HG03097 (cell line): ENCODE measurements around the gene DNAAF5.

Source experiments
- ATAC-seq: cut with Tn5 transposase; IDR thresholded peaks from one replicate; pipeline ENCODE4 v1.9.1; 2021; ENCODE audit not compliant: unreplicated experiment, low FRiP score

Gene DNAAF5

DNA sequence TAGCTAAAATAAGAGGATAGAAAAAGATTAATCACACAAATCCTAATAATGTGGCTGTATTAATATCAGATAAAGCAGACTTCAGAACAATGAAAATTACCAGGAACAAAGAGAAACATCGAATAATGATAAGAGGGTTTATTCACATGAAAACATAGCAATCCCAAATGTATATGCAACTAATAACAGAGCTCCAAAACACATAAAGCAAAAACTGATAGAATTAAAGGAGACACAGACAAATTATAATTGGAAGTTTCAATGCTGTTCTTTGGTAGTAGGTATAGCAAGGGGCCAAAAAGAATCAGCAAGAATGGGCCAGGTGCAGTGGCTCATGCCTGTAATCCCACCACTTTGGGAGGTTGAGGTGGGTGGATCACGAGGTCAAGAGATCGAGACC lies 23.4 kb upstream of the DNAAF5 start:
- no peak for ATAC-seq

DNA sequence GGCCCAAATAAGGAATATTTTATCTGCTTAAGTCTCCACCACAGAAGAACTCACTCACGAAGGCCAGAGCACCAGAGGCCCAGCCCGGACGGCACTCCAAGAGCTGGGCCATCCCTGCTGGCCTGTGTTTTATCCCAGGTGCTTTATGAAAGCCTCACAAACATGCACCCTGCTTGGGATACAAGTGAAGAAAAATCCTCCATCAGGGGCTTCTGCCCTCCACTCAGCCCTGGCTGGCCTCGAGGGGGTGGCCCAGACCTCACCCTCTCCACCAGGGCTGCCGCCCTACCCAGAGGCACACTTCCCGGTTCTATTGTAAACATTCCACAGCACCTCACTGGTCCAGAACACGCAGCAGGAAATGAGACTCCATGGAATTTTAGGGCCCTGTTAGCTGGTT lies 19.8 kb upstream of the DNAAF5 start:
- ATAC-seq = no peak

DNA sequence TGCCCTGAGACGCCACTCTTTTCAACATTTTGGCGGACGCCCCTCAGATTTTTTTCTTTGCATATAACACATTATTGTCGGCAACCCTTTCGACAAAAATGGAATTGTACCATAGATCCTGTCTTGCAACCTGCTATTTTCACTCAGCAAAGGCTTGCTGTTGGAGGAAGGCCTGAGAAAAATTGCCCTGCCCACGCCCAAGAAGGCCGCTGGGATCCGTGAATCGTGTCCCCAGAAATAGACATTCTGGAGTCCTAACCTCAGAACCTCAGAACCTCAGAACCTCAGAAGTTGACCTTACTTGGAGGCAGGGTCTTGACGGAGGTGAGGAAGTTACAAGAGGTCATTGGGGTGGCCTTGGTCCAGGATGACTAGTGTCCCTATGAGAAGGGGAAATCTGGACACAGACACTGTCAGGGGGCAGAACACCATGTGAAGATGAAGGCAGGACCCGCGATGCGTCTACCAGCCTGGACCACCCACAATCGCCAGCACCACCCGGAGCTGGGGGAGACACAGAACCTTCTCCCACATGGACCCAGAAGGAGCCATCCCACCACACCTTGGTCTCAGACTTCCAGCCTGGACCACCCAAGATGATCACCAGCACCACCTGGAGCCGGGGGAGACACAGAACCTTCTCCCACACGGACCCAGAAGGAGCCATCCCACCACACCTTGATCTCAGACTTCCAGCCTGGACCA lies 19.1 kb upstream of the DNAAF5 start:
- no peak for ATAC-seq

- no peak for ATAC-seq
These were observed 16.3 kb upstream of the DNAAF5 start for GRCh38 chr7:710161-710560.

- ATAC-seq = no peak
These were observed 15.2 kb upstream of the DNAAF5 start for GRCh38 chr7:711093-711921.

- no peak for ATAC-seq
These were observed 14.5 kb upstream of the DNAAF5 start for GRCh38 chr7:711922-712380.

DNA sequence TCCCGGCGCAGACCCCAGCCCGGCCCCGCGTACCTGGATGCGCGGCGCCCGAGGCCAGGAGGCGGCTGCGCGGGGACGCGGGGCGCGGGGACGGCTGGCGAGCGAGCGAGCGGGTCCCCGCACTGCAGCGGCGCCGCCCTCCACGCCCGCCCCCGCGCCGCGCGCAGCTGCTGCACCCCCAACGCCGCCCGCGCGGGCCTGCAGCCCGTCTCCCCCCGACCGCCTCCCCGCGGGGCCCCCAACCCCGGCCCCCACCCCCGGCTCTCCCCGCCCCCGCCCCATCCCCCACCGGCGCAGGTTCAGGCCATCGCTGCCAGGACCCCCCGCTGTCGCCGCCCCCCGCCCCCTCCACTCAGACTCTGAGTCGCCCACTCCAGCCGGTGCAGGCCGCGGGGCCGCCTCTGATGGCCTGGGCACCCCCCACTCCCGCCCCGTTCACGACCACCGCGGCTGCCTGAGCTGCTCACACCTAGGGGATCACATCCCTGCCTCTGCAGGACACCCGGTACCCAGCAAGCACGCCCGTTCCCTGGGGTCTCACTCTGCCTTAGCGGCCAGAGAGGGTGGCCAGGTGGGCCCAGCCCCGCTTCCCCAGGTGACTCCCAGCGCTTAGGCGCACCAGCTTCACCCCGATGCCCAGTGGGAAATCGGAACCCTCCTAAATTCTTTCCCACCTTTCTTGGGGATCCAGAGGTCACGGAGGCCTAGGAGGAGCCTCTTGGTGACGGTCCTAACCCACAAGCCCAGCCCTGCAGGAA lies 13.9 kb upstream of the DNAAF5 start:
- ATAC-seq = no peak

GRCh38 chr7:713139-713457 lies 13.4 kb upstream of the DNAAF5 start:
- no peak for ATAC-seq

DNA sequence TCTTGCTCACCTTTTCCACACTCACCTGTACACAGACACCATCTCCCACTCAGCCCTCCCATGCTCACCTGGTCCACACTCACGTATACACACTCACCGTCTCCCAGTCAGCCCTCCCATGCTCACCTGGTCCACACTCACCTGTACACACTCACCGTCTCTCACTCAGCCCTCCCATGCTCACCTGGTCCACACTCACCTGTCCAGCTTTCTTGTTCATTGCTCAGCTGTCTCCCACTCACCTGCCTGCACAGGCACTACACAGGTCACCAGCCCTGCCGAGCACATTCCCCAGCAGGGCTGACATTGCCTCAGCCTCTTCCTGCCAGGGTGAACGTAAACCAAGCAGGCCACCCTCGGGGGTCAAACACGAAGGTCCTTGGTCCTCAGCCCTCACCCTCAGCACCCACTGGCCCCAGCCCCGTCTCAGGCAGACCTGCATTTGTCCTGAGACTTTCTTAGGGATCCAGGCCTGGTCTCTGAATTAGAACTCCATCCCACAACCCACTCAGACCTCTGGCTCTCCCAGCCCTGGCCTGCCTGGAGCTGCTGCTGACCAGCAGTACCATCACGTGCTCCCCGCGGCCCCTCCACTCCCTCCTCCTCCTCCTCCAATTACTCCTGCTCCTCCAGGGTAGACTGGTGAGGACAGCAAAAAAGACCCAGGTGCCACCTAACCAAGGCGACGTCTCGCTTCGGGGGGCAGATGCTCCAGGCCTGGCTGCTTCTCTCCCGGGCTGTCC lies 12.8 kb upstream of the DNAAF5 start:
- ATAC-seq = no peak

GRCh38 chr7:714251-714671 lies 12.2 kb upstream of the DNAAF5 start:
- no peak for ATAC-seq

- ATAC-seq = no peak
These were observed 10.3 kb upstream of the DNAAF5 start for GRCh38 chr7:716222-716621.

DNA sequence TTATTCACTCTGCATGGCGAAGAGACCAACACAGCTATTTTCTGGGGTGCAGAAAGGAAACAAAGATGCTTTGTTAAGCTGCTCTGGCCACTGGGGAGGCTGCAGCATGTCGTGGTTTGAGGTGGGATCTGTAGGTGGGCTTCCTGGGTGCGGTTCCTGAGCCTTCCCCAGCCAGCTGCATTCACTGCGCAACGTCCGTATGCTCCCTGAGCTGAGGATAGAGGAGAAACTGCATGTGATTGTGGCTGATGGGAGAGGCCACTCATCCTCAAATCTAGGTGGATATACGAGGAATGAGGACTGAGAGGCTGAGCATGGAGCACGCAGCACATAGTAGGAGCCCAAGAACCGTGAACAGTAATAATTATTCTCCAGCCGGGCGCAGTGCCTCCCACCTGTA lies 9.9 kb upstream of the DNAAF5 start:
- no peak for ATAC-seq

- no peak for ATAC-seq
These were observed 4.8 kb upstream of the DNAAF5 start for GRCh38 chr7:721619-722248.

DNA sequence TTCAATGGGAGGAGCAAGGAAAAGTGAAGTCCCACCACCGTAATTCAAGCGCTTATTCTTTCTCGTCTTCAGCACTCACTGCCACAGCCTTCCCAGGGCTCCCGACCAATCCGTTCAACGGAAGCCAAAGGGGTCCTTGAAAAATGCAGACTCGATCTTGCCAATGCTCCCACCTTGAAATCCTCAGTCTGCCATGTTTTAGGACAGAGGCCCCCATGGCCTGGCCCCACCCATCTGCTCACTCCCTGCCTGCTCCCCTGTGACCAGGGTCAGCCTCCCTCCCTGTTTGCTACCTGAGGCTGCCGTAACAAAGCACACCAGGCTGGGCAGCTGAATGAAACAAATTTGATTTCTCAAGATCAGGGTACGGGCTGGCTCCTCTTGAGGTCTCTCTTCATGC lies 3.0 kb upstream of the DNAAF5 start:
- ATAC-seq = no peak

DNA sequence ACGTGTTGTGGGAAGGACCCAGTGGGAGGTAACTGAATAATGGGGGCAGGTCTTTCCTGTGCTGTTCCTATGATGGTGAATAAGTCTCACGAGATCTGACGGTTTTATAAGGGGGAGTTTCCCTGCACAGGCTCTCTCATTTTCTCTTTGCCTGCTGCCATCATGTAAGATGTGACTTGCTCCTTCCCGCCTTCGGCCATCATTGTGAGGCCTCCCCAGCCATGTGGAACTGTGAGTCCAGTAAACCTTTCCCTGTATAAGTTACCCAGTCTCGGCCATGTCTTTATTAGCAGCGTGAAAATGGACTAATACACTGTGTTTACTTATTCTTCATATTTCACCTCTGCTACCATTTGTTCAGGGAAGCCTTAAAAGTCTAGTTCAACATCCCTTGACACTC lies 2.2 kb upstream of the DNAAF5 start:
- ATAC-seq = no peak

GRCh38 chr7:725223-726005 lies 1.1 kb upstream of the DNAAF5 start:
- ATAC-seq = no peak

DNA sequence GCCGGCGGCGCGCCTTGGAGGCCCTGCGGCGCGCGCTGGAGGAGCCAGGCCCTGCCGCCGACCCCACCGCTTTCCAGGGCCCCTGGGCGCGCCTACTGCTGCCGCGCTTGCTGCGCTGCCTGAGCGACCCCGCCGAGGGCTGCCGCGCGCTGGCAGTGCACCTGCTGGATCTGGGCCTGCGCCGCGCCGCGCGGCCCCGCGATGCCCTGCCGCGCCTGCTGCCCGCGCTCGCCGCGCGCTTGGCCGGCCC lies 280 bp downstream of the DNAAF5 start:
- peak; percentile 20 for ATAC-seq

- peak; percentile 23 for ATAC-seq
These were observed 756 bp downstream of the DNAAF5 start, which contains the start of gene PRKAR1B for GRCh38 chr7:727104-727805. PRKAR1B (minus strand) TSS chr7:727281; CDS start chr7:711505, 15,776 bp downstream.

DNA sequence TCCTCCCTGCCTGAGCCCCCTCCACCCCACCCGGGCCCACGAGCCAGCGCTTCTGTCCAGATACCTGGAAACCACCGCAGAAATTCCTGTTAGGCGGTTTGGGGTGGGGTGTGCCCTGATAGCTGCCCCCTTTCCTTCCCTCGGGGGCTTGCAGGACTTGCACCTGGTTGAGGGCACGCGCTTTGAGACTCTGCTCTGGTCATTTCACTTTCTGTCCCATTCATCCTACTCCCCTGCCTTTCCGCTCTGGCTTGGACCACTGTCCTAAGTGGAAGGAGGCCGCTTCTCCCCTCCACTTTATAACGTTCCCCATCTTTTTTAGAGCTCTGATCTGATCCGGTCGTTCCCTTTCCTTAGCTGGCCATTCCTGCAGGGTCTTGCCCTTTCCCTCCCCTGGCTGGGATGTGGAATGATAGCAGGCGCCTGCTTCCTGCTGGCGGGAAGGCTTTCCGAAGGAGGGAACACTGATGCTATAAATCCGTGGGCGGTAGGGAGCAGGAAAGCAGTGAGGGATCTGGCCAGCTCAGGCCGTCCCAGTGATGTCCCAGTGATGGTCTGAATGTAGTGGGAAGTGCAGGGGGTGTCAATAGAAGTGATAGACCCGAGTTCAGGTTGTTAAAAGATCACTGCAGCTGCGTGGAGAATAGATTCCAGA lies 1.4 kb downstream of the DNAAF5 start:
- ATAC-seq = no peak
